Psoas muscle (tissue), 8 donors: ENCODE measurements around the gene PARP4. TPM values are rescaled to one million over a fixed set of nuclear protein-coding genes. Genes with fewer than 3 reads are reported as not detected.
A peak's percentile ranks its signal among the peaks of the same experiment; 100 is the strongest.

ENCODE experiments used
- ATAC-seq, 4 donors: fragments of 200-7000 bp; cut with Tn5 transposase; one replicate each; pipeline ENCODE4 v1.9.1; 2020; ENCODE audit warnings: moderate library complexity in 3 of 4, mild to moderate bottlenecking in 2 of 4
- DNase-seq, 2 donors: peaks; one replicate each; pipeline ENCODE4 v3.0.0-alpha.2; 2020
- H3K27ac ChIP-seq: fragments of 200-600 bp; one replicate; pipeline ENCODE4 v1.8.0; 2022
- H3K27me3 ChIP-seq, 3 donors: fragments of 200-600 bp in 1 of 3; one replicate each; pipeline versions ENCODE4 v1.6.1 to v1.8.0; 2013 to 2022; ENCODE audit warnings: low read length in 2 of 3, mild to moderate bottlenecking in 2 of 3, moderate library complexity in 1 of 3; ENCODE audit not compliant: insufficient read depth in 3 of 3
- H3K36me3 ChIP-seq, 2 donors: fragments of 200-600 bp in 1 of 2; one replicate each; pipeline versions ENCODE4 v1.6.1 to v1.8.0; 2013 to 2022; ENCODE audit warnings: low read depth in 1 of 2, mild to moderate bottlenecking in 1 of 2, moderate library complexity in 1 of 2; ENCODE audit not compliant: insufficient read depth in 1 of 2
- H3K4me1 ChIP-seq: fragments of 200-600 bp; one replicate; pipeline ENCODE4 v1.8.0; 2022
- H3K4me3 ChIP-seq: fragments of 200-600 bp; one replicate; pipeline ENCODE4 v1.8.0; 2022; ENCODE audit warnings: mild to moderate bottlenecking
- H3K9me3 ChIP-seq: fragments of 200-600 bp; one replicate; pipeline ENCODE4 v1.8.0; 2022
- WGBS, 3 donors: extraction: QIAGEN DNeasy Blood & Tissue Kit; methylation state at CpG; one replicate each; pipeline versions ENCODE4 v1.1.6 to v1.1.7; 2013; 5-methylcytosine and 5-hydroxymethylcytosine counted together
- intact Hi-C, 2 donors: fragments of 100-400 bp; cut with DNase I; formaldehyde crosslinking; loops; one replicate each; pipeline versions ENCODE4 v1.11.0 to v1.14.2; 2022
- polyA plus RNA-seq, 3 donors: library from polyadenylated mRNA; stranded (reverse); fragments of 200-250 nt; gene quantifications; one replicate each; pipeline ENCODE4 v1.2.3, GENCODE V29; 2013
- total RNA-seq, 4 donors: library from RNA; stranded (reverse); fragmentation: NEBNext Ultra II Directional in 2 of 4; extraction: Animal tissue kit (Norgen Biotek cat#: 25700) in 2 of 4; gene quantifications; one replicate each; pipeline versions ENCODE4 v1.2.1 to v1.2.4, GENCODE V29; 2021 to 2023
- TF ChIP-seq, protein P1 (sequence below): fragments of 200-600 bp; IDR thresholded peaks from one replicate; pipeline ENCODE4 v1.8.0; 2022; ENCODE audit warnings: antibody characterized with exemption
- donor health status: healthy with polysubstance abuse.
- donor health status: DM: no; HTN: no; CAD: no; lungs with moderate emphysema.
- donor health status: Bipolar disorder and iron deficiency.
- donor health status: healthy.
- donor health status: DM: yes; HTN: yes; CAD: no.
- donor health status: DM: no; HTN: no; CAD: no.
- donor health status: DM: no; HTN: no; CAD: no.
- donor health status: DM: yes; HTN: yes; CAD: no.

PARP4 gene
- total and polyA plus RNA-seq, 7 donors, result 3.1 to 17.0 (median 6.4) TPM

DNA sequence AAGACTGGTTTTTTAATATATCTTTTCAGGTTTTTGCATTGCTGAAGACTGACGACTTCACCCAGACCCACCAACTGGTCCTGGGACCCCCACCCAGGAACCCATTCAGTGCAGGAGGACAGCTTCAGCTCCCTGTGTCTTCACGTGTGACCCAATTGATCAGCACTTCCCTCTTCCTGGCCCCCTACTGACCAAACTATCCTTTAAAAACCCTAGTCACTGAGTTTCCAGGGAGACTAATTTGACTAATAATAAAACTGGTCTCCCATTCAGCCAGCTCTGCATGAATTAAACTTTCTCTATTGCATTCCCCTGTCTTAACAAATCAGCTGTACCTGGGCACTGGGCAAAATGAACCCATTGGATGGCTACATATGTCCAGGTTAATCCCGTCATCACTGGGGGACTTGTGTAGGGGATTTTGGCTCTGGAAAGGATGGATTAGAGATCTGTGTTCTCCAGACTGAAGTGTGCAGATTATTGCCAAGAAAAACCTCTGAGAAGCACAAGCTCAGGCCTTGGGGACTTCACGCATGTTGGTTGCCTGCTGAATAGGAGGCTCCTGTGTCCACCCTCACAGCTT, 16.3 kb upstream of the PARP4 start:
- intact Hi-C loops, result no loop called here
- TF ChIP-seq, protein P1, sequence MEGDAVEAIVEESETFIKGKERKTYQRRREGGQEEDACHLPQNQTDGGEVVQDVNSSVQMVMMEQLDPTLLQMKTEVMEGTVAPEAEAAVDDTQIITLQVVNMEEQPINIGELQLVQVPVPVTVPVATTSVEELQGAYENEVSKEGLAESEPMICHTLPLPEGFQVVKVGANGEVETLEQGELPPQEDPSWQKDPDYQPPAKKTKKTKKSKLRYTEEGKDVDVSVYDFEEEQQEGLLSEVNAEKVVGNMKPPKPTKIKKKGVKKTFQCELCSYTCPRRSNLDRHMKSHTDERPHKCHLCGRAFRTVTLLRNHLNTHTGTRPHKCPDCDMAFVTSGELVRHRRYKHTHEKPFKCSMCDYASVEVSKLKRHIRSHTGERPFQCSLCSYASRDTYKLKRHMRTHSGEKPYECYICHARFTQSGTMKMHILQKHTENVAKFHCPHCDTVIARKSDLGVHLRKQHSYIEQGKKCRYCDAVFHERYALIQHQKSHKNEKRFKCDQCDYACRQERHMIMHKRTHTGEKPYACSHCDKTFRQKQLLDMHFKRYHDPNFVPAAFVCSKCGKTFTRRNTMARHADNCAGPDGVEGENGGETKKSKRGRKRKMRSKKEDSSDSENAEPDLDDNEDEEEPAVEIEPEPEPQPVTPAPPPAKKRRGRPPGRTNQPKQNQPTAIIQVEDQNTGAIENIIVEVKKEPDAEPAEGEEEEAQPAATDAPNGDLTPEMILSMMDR, result no peak
- H3K4me1 ChIP-seq, result no peaks in the 10 kb centered on the region
- no peaks in the 10 kb centered on the region for H3K9me3 ChIP-seq
- ATAC-seq (no peak), DNase-seq (no peak)
- no peaks in the 10 kb centered on the region for H3K27me3 ChIP-seq
- no peak overlapping the region for H3K4me3 ChIP-seq
- no peaks in the 10 kb centered on the region for H3K36me3 ChIP-seq
- H3K27ac ChIP-seq, result no peak overlapping the region
- 67 to 73% (median 71%) methylated on average over 4 of the region's 4 CpGs for WGBS, 3 donors

DNA sequence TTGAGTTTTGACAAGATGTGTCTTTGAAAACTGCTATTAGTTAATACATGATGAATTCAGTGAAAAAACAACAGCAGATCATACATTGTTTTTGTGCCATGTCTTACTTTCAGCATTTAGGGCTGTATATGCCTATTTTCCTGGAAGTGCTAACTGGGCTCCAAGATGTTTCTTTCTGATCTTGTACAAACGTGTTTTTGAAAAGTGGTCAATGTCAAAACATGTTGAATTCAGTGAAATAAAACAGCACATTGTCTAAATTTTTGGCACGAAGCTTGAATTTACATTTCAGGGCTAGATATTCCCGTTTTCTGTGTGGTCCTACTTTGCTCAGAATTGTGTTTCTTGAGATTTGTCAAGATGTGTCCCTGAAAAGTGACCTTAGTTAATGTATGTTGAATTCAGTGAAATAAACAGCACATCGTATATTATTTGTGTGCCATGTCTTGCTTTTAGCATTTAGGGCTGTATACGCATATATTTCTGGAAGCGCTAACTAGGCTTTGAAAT, 14.7 kb upstream of the PARP4 start:
- no peak overlapping the region for H3K27ac ChIP-seq
- H3K27me3 ChIP-seq, result no peaks in the 10 kb centered on the region
- H3K4me1 ChIP-seq, result no peaks in the 10 kb centered on the region
- intact Hi-C loops, result no loop called here
- H3K36me3 ChIP-seq, result no peaks in the 10 kb centered on the region
- TF ChIP-seq, protein P1, result no peak
- DNase-seq, result no peak
- WGBS, 3 donors, result 84 to 88% (median 87%) methylated on average over 6 of the region's 6 CpGs
- H3K9me3 ChIP-seq, result no peaks in the 10 kb centered on the region
- no peak for ATAC-seq
- H3K4me3 ChIP-seq, result no peak overlapping the region

DNA sequence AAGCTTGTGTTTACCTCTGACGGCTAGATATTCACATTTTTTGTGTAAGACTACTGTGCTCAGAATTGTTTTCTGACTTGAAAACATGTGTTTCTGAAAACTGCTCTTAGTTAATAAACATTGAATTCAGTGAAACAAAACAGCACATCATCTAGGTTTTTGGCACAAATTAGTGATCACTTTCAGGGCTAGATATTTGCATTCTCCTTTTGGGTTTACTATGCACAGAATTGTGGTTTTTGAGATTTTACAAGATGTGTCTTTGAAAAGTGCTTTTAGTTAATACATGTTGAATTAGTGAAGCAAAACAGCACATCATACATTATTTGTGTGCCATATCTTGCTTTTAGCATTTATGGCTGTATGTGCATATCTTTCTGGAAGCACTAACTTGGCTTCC, 8.2 kb upstream of the PARP4 start:
- Histone ChIP-seq H3K9me3 (no peaks in the 10 kb centered on the region), H3K4me3 (no peak overlapping the region), H3K4me1 (no peaks in the 10 kb centered on the region), H3K36me3 (no peaks in the 10 kb centered on the region), H3K27me3 (no peaks in the 10 kb centered on the region), H3K27ac (no peak overlapping the region)
- DNase-seq (no peak), ATAC-seq (no peak)
- 86 to 88% (median 87%) methylated on average over 1 of the region's 1 CpG for WGBS, 3 donors
- intact Hi-C loops, result no loop called here
- TF ChIP-seq, protein P1, result no peak

DNA sequence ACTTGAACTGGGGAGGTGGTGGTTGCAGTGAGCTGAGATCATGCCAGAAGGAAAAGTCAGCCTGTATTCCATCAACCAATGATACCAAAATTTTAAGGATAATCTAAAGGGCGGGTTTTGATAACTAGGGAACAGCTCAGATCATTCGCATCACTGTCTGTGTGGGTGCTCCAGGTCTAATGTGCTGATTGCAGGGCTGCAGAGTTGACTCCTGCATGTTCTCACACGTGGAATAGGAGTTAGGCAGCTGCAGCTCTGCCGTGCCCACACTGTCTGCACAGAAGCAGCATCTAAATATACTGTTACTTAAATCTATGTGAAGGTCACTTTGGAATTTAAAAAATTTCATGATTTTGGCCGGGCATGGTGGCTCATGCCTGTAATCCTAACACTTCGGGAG, 4.3 kb upstream of the PARP4 start:
- Histone ChIP-seq H3K4me1 (no peaks in the 10 kb centered on the region), H3K9me3 (no peaks in the 10 kb centered on the region), H3K4me3 (no peak overlapping the region), H3K27me3 (no peaks in the 10 kb centered on the region), H3K36me3 (no peaks in the 10 kb centered on the region), H3K27ac (no peak overlapping the region)
- 70 to 75% (median 72%) methylated on average over 6 of the region's 6 CpGs for WGBS, 3 donors
- intact Hi-C loops, result no loop called here
- ATAC-seq (no peak), DNase-seq (no peak)
- TF ChIP-seq, protein P1, result no peak

DNA sequence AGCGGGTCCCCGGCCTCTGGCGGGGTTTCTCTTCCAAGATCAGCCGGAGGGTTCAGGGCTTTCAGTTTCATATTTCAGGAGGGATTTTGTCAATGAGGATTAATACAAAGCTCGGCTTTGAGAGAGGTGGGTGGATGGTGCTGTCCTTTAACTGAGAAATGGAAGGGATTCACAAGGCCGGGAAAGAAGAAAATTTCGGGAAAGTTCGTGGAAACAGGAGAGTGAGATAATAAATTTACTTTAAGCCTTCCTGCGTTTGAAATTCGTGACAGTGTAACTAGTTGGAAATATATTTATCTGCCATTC, 283 bp upstream of the PARP4 start:
- peak overlapping the region; percentile 73 for H3K27ac ChIP-seq
- DNase-seq, result no peak
- H3K27me3 ChIP-seq, result no peaks in the 10 kb centered on the region
- H3K9me3 ChIP-seq, result no peaks in the 10 kb centered on the region
- TF ChIP-seq, protein P1, result no peak
- H3K4me1 ChIP-seq, result no peaks in the 10 kb centered on the region
- peak overlapping the region; percentile 79 for H3K4me3 ChIP-seq
- WGBS, 3 donors, result 0 to 2% (median 1%) methylated on average over 10 of the region's 10 CpGs
- intact Hi-C loops, result no loop called here
- H3K36me3 ChIP-seq, result no peaks in the 10 kb centered on the region
- peak in 1 of 4 donors; percentile 13 for ATAC-seq
